GM19397 (cell line): Measurements from ENCODE around the gene HPD.

Experiments
- ATAC-seq: cut with Tn5 transposase; IDR thresholded peaks from one replicate; pipeline ENCODE4 v1.9.1; 2021; ENCODE audit warnings: mild to moderate bottlenecking, moderate library complexity; ENCODE audit not compliant: unreplicated experiment

Gene HPD

GRCh38 chr12:121812320-121812871 lies 46.3 kb downstream of the HPD start:
- no peak for ATAC-seq

- peak; percentile 66 for ATAC-seq
Observed at GRCh38 chr12:121811434-121812319, 47.0 kb downstream of the HPD start.

- ATAC-seq = no peak
Observed at GRCh38 chr12:121810833-121811433, 47.7 kb downstream of the HPD start.

- ATAC-seq = no peak
Observed at GRCh38 chr12:121810234-121810817, 48.3 kb downstream of the HPD start.

GRCh38 chr12:121809712-121810116 lies 48.9 kb downstream of the HPD start:
- no peak for ATAC-seq

- ATAC-seq = no peak
Observed at GRCh38 chr12:121808623-121809022, 50.0 kb downstream of the HPD start.

- no peak for ATAC-seq
Observed at GRCh38 chr12:121807642-121808347, 50.9 kb downstream of the HPD start.

GRCh38 chr12:121806546-121807423 lies 51.9 kb downstream of the HPD start:
- ATAC-seq = no peak

- ATAC-seq = no peak
Observed at GRCh38 chr12:121806009-121806545, 52.6 kb downstream of the HPD start.

- no peak for ATAC-seq
Observed at GRCh38 chr12:121805171-121806008, 53.3 kb downstream of the HPD start.

GRCh38 chr12:121804417-121805111 lies 54.1 kb downstream of the HPD start:
- ATAC-seq = no peak

GRCh38 chr12:121803861-121804416 lies 54.7 kb downstream of the HPD start, which contains the start of gene SETD1B:
Gene SETD1B, plus strand, starts transcription at chr12:121804009. Its CDS starts 729 bp downstream, at chr12:121804738.
- no peak for ATAC-seq

- ATAC-seq = peak; percentile 32
Observed at GRCh38 chr12:121802843-121803698, 55.6 kb downstream of the HPD start.

- ATAC-seq = no peak
Observed at GRCh38 chr12:121802485-121802842, 56.2 kb downstream of the HPD start.

GRCh38 chr12:121801595-121802484 lies 56.8 kb downstream of the HPD start:
- ATAC-seq = no peak
